SK-N-SH (cell line): ENCODE measurements around the gene CCDC192. TPM values are rescaled to one million over a fixed set of nuclear protein-coding genes. Genes with fewer than 3 reads are reported as not detected.

Experiments
- CTCF ChIA-PET: fragments of 300-600, 350-600 bp; formaldehyde crosslinking; extraction: SDS; loops from one replicate; lab custom pipeline; 2021; lab: Yijun Ruan, JAX
- POLR2A ChIA-PET: fragments of 350-600 bp; sonication (Branson Sonifier 250); formaldehyde crosslinking; extraction: SDS; loops from one replicate; lab custom pipeline; 2020; ENCODE audit warnings: antibody characterized with exemption, inconsistent platforms; lab: Yijun Ruan, JAX
- DNase-seq: peaks from one replicate; pipeline ENCODE4 v3.0.0; 2012
- H2AFZ ChIP-seq: fragments of 200-600 bp; sonication (generic); 2 replicates; pipeline ENCODE4 v1.8.1; 2016; ENCODE audit warnings: antibody characterized with exemption, mild to moderate bottlenecking, low read depth
- H3F3A ChIP-seq: fragments of 200-600 bp; sonication (generic); replicated peaks from 2 replicates; pipeline ENCODE3; 2016; ENCODE audit warnings: antibody characterized with exemption, mild to moderate bottlenecking; ENCODE audit not compliant: insufficient read depth
- H3K27ac ChIP-seq, 2 experiments: fragments of 200-500 bp in 1 of 2; fragments of 200-600 bp in 1 of 2; sonication (Bioruptor generic) in 1 of 2; sonication (generic), shearing (Covaris generic) in 1 of 2; 2 replicates each; pipeline versions ENCODE4 v1.5.1 to v1.6.1; 2014 to 2016; ENCODE audit warnings: low read depth in 2 of 2, inconsistent platforms in 1 of 2, low read length in 1 of 2, mild to moderate bottlenecking in 1 of 2, mixed read lengths in 1 of 2
- H3K27me3 ChIP-seq: fragments of 200-600 bp; sonication (generic), shearing (Covaris generic); 2 replicates; pipeline ENCODE4 v1.6.1; 2016; ENCODE audit warnings: mixed run types; ENCODE audit not compliant: insufficient read depth
- H3K36me3 ChIP-seq, 2 experiments: fragments of 200-500 bp in 1 of 2; fragments of 200-600 bp in 1 of 2; sonication (Bioruptor generic) in 1 of 2; sonication (generic) in 1 of 2; replicated peaks in 1 of 2; 2 replicates each; pipeline versions ENCODE3 to v1.5.1; 2014 to 2016; ENCODE audit warnings: low read length in 1 of 2, mild to moderate bottlenecking in 1 of 2; ENCODE audit not compliant: insufficient read depth in 2 of 2, control insufficient read depth in 1 of 2
- H3K4me1 ChIP-seq, 2 experiments: fragments of 200-500 bp in 1 of 2; fragments of 200-600 bp in 1 of 2; sonication (Bioruptor generic) in 1 of 2; sonication (generic), shearing (Covaris generic) in 1 of 2; 2 replicates each; pipeline versions ENCODE4 v1.5.1 to v1.6.1; 2014 to 2016; ENCODE audit warnings: low read depth in 1 of 2, low read length in 1 of 2, mixed run types in 1 of 2; ENCODE audit not compliant: insufficient read depth in 2 of 2, control insufficient read depth in 1 of 2
- H3K4me2 ChIP-seq: fragments of 200-600 bp; sonication (generic), shearing (Covaris generic); 2 replicates; pipeline ENCODE4 v1.6.1; 2017; ENCODE audit warnings: mixed run types
- H3K4me3 ChIP-seq, 2 experiments: fragments of 200-500 bp in 1 of 2; fragments of 200-600 bp in 1 of 2; sonication (Bioruptor generic) in 1 of 2; sonication (generic), shearing (Covaris generic) in 1 of 2; 2 replicates each; pipeline versions ENCODE4 v1.5.1 to v1.8.1; 2014 to 2016; ENCODE audit warnings: low read depth in 2 of 2, inconsistent platforms in 1 of 2, low read length in 1 of 2, mild to moderate bottlenecking in 1 of 2, mixed read lengths in 1 of 2, moderate library complexity in 1 of 2
- H3K79me2 ChIP-seq: fragments of 200-600 bp; sonication (generic); 2 replicates; pipeline ENCODE4 v1.8.1; 2017; ENCODE audit warnings: mild to moderate bottlenecking; ENCODE audit not compliant: insufficient read depth
- H3K9ac ChIP-seq: fragments of 200-600 bp; sonication (generic); 2 replicates; pipeline ENCODE4 v1.6.1; 2017; ENCODE audit warnings: mixed run types
- H3K9me2 ChIP-seq: fragments of 200-600 bp; sonication (generic); 2 replicates; pipeline ENCODE4 v1.6.1; 2017; ENCODE audit warnings: mixed run types
- H3K9me3 ChIP-seq: fragments of 200-600 bp; sonication (generic); 2 replicates; pipeline ENCODE4 v1.6.1; 2017; ENCODE audit warnings: mixed run types, mild to moderate bottlenecking, moderate library complexity
- H4K20me1 ChIP-seq: fragments of 200-600 bp; sonication (generic); 2 replicates; pipeline ENCODE4 v1.6.1; 2017; ENCODE audit warnings: mild to moderate bottlenecking, mixed run types; ENCODE audit not compliant: insufficient read depth
- CHD2 ChIP-seq: fragments of 150-350 bp; IDR thresholded peaks from 2 replicates; pipeline ENCODE4 v1.6.1; 2018; ENCODE audit warnings: low read length; ENCODE audit not compliant: partially characterized antibody
- EP300 ChIP-seq, 2 experiments: IDR thresholded peaks; 2 replicates each; pipeline versions ENCODE4 v1.4.0 to v1.6.1; 2012; ENCODE audit warnings: borderline replicate concordance in 1 of 2, low read depth in 1 of 2, low read length in 1 of 2
- FOSL2 ChIP-seq: IDR thresholded peaks from 2 replicates; pipeline ENCODE4 v1.4.0; 2012; ENCODE audit warnings: low read depth, mild to moderate bottlenecking, moderate library complexity, borderline replicate concordance
- GABPA ChIP-seq: IDR thresholded peaks from 2 replicates; pipeline ENCODE4 v1.4.0; 2012; ENCODE audit warnings: low read depth, mild to moderate bottlenecking
- JUND ChIP-seq: IDR thresholded peaks from 2 replicates; pipeline ENCODE4 v1.4.0; 2012
- MEF2A ChIP-seq: IDR thresholded peaks from 2 replicates; pipeline ENCODE4 v1.4.0; 2012; ENCODE audit warnings: low read depth, borderline replicate concordance
- MXI1 ChIP-seq: IDR thresholded peaks from 2 replicates; pipeline ENCODE4 v1.6.1; 2012; ENCODE audit warnings: mild to moderate bottlenecking, low read depth, low read length, improper control_type of control experiment
- RAD21 ChIP-seq: IDR thresholded peaks from 2 replicates; pipeline ENCODE4 v1.6.1; 2012; ENCODE audit warnings: mild to moderate bottlenecking, low read length
- RCOR1 ChIP-seq: fragments of 150-350 bp; IDR thresholded peaks from 2 replicates; pipeline ENCODE4 v1.6.1; 2017; ENCODE audit warnings: antibody characterized with exemption, low read length
- RFX5 ChIP-seq: IDR thresholded peaks from 2 replicates; pipeline ENCODE4 v1.6.1; 2012; ENCODE audit warnings: mild to moderate bottlenecking, improper control_type of control experiment, low read length
- SIN3A ChIP-seq: IDR thresholded peaks from 2 replicates; pipeline ENCODE4 v1.6.1; 2012; ENCODE audit warnings: low read depth, mild to moderate bottlenecking, low read length, moderate library complexity, borderline replicate concordance
- TCF12 ChIP-seq: IDR thresholded peaks from 2 replicates; pipeline ENCODE4 v1.4.0; 2012
- WGBS: methylation state at CpG from one replicate; pipeline ENCODE4 v1.1.6; 2017; ENCODE audit warnings: low lambda C conversion rate; 5-methylcytosine and 5-hydroxymethylcytosine counted together
- polyA plus RNA-seq, 3 experiments: library from polyadenylated mRNA; depleted of rRNA; stranded (reverse); fragments of >200 nt; gene quantifications; 2 replicates each; pipeline ENCODE4 v1.2.3, GENCODE V29; 2012
- TF ChIP-seq, protein P1 (sequence below): IDR thresholded peaks from 2 replicates; pipeline ENCODE4 v1.4.0; 2012; ENCODE audit warnings: low read depth, borderline replicate concordance
- TF ChIP-seq, protein P2 (sequence below): fragments of 150-350 bp; IDR thresholded peaks from 2 replicates; pipeline ENCODE4 v1.6.1; 2017; ENCODE audit warnings: antibody characterized with exemption, low read length, low read depth, borderline replicate concordance
- TF ChIP-seq, protein P3 (sequence below): IDR thresholded peaks from 2 replicates; pipeline ENCODE4 v1.6.1; 2012; ENCODE audit warnings: mild to moderate bottlenecking, low read depth, low read length, moderate library complexity
- TF ChIP-seq, protein P4 (sequence below): IDR thresholded peaks from 2 replicates; pipeline ENCODE4; 2012

The CCDC192 gene
- polyA plus RNA-seq, 1 of the 3 experiments (the other 2 are of a cell fraction): not detected

DNA sequence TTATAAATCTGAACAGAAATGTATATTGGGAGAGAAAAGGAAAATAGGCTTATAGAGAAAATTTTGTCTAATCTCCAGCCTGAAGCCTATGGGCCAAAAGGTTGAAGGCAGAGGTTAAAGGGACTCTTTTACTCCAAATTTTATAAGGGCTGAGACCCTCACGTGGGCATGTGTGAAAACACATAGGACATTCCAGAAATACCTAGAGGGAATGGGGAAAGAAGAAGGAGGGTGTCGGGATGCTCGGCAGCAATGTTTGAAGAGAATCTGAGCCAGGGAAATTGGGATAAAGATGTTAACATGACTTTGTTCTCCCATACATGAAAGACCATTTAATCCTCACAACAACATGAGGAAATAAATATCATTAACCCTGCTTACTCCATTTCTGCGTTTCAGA, 278.3 kb downstream of the CCDC192 start:
- no peak overlapping the region for H3K9ac ChIP-seq
- H4K20me1 ChIP-seq: no peaks in the 10 kb centered on the region
- no peak overlapping the region for H3K27ac ChIP-seq
- H3F3A ChIP-seq: no peaks in the 10 kb centered on the region
- no peaks in the 10 kb centered on the region for H3K79me2 ChIP-seq
- peaks cover 0 to 2% of the 10 kb centered on the region in 2 experiments for H3K36me3 ChIP-seq
- TF ChIP-seq MEF2A (no peak), RCOR1 (no peak), SIN3A (no peak), CHD2 (no peak), JUND (no peak), RFX5 (no peak), RAD21 (no peak)
- TF ChIP-seq, protein P1, sequence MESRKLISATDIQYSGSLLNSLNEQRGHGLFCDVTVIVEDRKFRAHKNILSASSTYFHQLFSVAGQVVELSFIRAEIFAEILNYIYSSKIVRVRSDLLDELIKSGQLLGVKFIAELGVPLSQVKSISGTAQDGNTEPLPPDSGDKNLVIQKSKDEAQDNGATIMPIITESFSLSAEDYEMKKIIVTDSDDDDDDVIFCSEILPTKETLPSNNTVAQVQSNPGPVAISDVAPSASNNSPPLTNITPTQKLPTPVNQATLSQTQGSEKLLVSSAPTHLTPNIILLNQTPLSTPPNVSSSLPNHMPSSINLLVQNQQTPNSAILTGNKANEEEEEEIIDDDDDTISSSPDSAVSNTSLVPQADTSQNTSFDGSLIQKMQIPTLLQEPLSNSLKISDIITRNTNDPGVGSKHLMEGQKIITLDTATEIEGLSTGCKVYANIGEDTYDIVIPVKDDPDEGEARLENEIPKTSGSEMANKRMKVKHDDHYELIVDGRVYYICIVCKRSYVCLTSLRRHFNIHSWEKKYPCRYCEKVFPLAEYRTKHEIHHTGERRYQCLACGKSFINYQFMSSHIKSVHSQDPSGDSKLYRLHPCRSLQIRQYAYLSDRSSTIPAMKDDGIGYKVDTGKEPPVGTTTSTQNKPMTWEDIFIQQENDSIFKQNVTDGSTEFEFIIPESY: no peak
- TF ChIP-seq, protein P2, sequence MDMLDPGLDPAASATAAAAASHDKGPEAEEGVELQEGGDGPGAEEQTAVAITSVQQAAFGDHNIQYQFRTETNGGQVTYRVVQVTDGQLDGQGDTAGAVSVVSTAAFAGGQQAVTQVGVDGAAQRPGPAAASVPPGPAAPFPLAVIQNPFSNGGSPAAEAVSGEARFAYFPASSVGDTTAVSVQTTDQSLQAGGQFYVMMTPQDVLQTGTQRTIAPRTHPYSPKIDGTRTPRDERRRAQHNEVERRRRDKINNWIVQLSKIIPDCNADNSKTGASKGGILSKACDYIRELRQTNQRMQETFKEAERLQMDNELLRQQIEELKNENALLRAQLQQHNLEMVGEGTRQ: no peak
- TF ChIP-seq, protein P3, sequence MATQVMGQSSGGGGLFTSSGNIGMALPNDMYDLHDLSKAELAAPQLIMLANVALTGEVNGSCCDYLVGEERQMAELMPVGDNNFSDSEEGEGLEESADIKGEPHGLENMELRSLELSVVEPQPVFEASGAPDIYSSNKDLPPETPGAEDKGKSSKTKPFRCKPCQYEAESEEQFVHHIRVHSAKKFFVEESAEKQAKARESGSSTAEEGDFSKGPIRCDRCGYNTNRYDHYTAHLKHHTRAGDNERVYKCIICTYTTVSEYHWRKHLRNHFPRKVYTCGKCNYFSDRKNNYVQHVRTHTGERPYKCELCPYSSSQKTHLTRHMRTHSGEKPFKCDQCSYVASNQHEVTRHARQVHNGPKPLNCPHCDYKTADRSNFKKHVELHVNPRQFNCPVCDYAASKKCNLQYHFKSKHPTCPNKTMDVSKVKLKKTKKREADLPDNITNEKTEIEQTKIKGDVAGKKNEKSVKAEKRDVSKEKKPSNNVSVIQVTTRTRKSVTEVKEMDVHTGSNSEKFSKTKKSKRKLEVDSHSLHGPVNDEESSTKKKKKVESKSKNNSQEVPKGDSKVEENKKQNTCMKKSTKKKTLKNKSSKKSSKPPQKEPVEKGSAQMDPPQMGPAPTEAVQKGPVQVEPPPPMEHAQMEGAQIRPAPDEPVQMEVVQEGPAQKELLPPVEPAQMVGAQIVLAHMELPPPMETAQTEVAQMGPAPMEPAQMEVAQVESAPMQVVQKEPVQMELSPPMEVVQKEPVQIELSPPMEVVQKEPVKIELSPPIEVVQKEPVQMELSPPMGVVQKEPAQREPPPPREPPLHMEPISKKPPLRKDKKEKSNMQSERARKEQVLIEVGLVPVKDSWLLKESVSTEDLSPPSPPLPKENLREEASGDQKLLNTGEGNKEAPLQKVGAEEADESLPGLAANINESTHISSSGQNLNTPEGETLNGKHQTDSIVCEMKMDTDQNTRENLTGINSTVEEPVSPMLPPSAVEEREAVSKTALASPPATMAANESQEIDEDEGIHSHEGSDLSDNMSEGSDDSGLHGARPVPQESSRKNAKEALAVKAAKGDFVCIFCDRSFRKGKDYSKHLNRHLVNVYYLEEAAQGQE: no peak
- TF ChIP-seq, all 33 proteins: peak for 0
- Histone ChIP-seq H3K27me3 (no peaks in the 10 kb centered on the region), H2AFZ (no peak overlapping the region), H3K9me2 (no peaks in the 10 kb centered on the region), H3K9me3 (no peaks in the 10 kb centered on the region), H3K4me3 (no peak overlapping the region), H3K4me2 (no peak overlapping the region), H3K4me1 (no peaks in the 10 kb centered on the region)
- DNase-seq: no peak
- POLR2A ChIA-PET: no interaction called here
- CTCF ChIA-PET: no interaction called here
- WGBS: 79% methylated on average over 4 of the region's 4 CpGs

DNA sequence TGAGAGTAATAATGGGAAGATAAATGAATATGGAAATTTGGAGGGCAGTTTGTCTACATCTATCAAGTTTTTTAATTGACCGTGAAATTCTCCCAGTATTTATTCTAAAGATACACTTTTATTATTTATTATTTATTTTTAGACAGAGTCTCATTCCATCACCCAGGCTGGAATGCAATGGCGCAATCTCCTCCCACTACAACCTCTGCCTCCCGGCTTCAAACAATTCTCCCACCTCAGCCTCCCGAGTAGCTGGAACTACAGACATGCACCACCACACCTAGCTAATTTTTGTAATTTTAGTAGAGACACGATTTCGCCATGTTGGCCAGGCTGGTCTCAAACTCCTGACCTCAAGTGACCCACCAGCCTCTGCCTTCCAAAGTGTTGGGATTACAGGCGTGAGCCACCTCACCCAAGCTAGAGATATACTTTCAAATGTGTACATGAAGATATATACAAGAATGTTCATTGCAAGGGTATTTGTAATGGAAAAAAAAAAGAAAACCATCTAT, 282.7 kb downstream of the CCDC192 start:
- H3K9me3 ChIP-seq: no peaks in the 10 kb centered on the region
- H3F3A ChIP-seq: peaks cover 18% of the 10 kb centered on the region
- 0 out of 2 replicates have a peak, but pooled peaks cover 8% of the 10 kb centered on the region for H3K79me2 ChIP-seq
- no peak overlapping the region for H3K4me2 ChIP-seq
- peaks cover 0 to 2% of the 10 kb centered on the region in 2 experiments for H3K36me3 ChIP-seq
- no peaks in the 10 kb centered on the region for H3K27me3 ChIP-seq
- H2AFZ ChIP-seq: no peak overlapping the region
- no peak for DNase-seq
- no peaks in the 10 kb centered on the region for H3K9me2 ChIP-seq
- WGBS: 97% methylated on average over 7 of the region's 7 CpGs
- H3K4me3 ChIP-seq: no peak overlapping the region
- no peak overlapping the region for H3K9ac ChIP-seq
- peaks cover 7 to 13% of the 10 kb centered on the region in 2 experiments; a peak in 3 of 4 replicates for H3K4me1 ChIP-seq
- no peaks in the 10 kb centered on the region for H4K20me1 ChIP-seq
- no peak overlapping the region for H3K27ac ChIP-seq
- ChIA-PET CTCF (no interaction called here), POLR2A (no interaction called here)
- no peak for TF ChIP-seq GABPA
- no peak for TF ChIP-seq SIN3A
- no peak for TF ChIP-seq RCOR1
- TF ChIP-seq RAD21: no peak
- TF ChIP-seq EP300 (IDR thresholded peaks at IDR 0.05; ENCODE audit: borderline replicate concordance in 1 of 2, low read depth in 1 of 2, low read length in 1 of 2): no peak
- TF ChIP-seq, protein P4, sequence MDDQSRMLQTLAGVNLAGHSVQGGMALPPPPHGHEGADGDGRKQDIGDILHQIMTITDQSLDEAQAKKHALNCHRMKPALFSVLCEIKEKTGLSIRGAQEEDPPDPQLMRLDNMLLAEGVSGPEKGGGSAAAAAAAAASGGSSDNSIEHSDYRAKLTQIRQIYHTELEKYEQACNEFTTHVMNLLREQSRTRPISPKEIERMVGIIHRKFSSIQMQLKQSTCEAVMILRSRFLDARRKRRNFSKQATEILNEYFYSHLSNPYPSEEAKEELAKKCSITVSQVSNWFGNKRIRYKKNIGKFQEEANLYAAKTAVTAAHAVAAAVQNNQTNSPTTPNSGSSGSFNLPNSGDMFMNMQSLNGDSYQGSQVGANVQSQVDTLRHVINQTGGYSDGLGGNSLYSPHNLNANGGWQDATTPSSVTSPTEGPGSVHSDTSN: no peak
- TF ChIP-seq FOSL2: no peak
- no peak for TF ChIP-seq TCF12
- TF ChIP-seq MXI1: no peak
- TF ChIP-seq, protein P1: no peak
